ENCODE results near the gene MMS19.

Gene MMS19

GRCh38 chr10:97522071-97522470 is 23.8 kb upstream of the MMS19 start:
- no peaks in the 10 kb centered on the region for H3K9me3 ChIP-seq
- H3K4me3 ChIP-seq (ENCODE audit: low read depth in 1 of 2, low read length in 1 of 2) = no peak overlapping the region
- H3K36me3 ChIP-seq = peaks cover 8% of the 10 kb centered on the region
- TF ChIP-seq CTCF (IDR thresholded peaks at IDR 0.05) = no peak
- no peak overlapping the region for H3K27ac ChIP-seq
- H3K4me1 ChIP-seq (ENCODE audit: control insufficient read depth in 1 of 2, insufficient read depth in 1 of 2, low read depth in 1 of 2, low read length in 1 of 2) = peaks cover 0 to 7% of the 10 kb centered on the region in 2 experiments
- no peaks in the 10 kb centered on the region for H3K27me3 ChIP-seq

- peaks cover 8% of the 10 kb centered on the region for H3K36me3 ChIP-seq
- H3K4me1 ChIP-seq (ENCODE audit: control insufficient read depth in 1 of 2, insufficient read depth in 1 of 2, low read depth in 1 of 2, low read length in 1 of 2) = peaks cover 0 to 7% of the 10 kb centered on the region in 2 experiments
- H3K27ac ChIP-seq = no peak overlapping the region
- no peak overlapping the region for H3K4me3 ChIP-seq (ENCODE audit: low read depth in 1 of 2, low read length in 1 of 2)
- H3K9me3 ChIP-seq = no peaks in the 10 kb centered on the region
- TF ChIP-seq CTCF (IDR thresholded peaks at IDR 0.05) = no peak
- no peaks in the 10 kb centered on the region for H3K27me3 ChIP-seq
Measured at GRCh38 chr10:97520978-97521761, 22.9 kb upstream of the MMS19 start.

GRCh38 chr10:97520520-97520919 is 22.3 kb upstream of the MMS19 start:
- Histone ChIP-seq H3K4me1 (ENCODE audit: control insufficient read depth in 1 of 2, insufficient read depth in 1 of 2, low read depth in 1 of 2, low read length in 1 of 2) (peaks cover 0 to 7% of the 10 kb centered on the region in 2 experiments), H3K27me3 (no peaks in the 10 kb centered on the region), H3K4me3 (ENCODE audit: low read depth in 1 of 2, low read length in 1 of 2) (no peak overlapping the region), H3K36me3 (peaks cover 8% of the 10 kb centered on the region), H3K9me3 (no peaks in the 10 kb centered on the region), H3K27ac (no peak overlapping the region)
- TF ChIP-seq CTCF (IDR thresholded peaks at IDR 0.05) = no peak

- no peak for TF ChIP-seq CTCF (IDR thresholded peaks at IDR 0.05)
Measured at GRCh38 chr10:97519342-97519741, 21.1 kb upstream of the MMS19 start.

GRCh38 chr10:97518301-97519043 is 20.2 kb upstream of the MMS19 start:
- Histone ChIP-seq H3K9me3 (no peaks in the 10 kb centered on the region), H3K27ac (no peak overlapping the region), H3K36me3 (peaks cover 8% of the 10 kb centered on the region), H3K4me3 (ENCODE audit: low read depth in 1 of 2, low read length in 1 of 2) (no peak overlapping the region), H3K27me3 (no peaks in the 10 kb centered on the region), H3K4me1 (ENCODE audit: control insufficient read depth in 1 of 2, insufficient read depth in 1 of 2, low read depth in 1 of 2, low read length in 1 of 2) (peaks cover 0 to 7% of the 10 kb centered on the region in 2 experiments)
- no peak for TF ChIP-seq CTCF (IDR thresholded peaks at IDR 0.05)

More at GRCh38 chr10:97519342-97519741, 21.1 kb upstream of the MMS19 start:
- no peak overlapping the region for H3K4me3 ChIP-seq (ENCODE audit: low read depth in 1 of 2, low read length in 1 of 2)
- H3K27ac ChIP-seq = no peak overlapping the region
- H3K36me3 ChIP-seq = peaks cover 8% of the 10 kb centered on the region
- no peaks in the 10 kb centered on the region for H3K9me3 ChIP-seq
- H3K27me3 ChIP-seq = no peaks in the 10 kb centered on the region
- H3K4me1 ChIP-seq (ENCODE audit: control insufficient read depth in 1 of 2, insufficient read depth in 1 of 2, low read depth in 1 of 2, low read length in 1 of 2) = peaks cover 0 to 7% of the 10 kb centered on the region in 2 experiments
